H1 (cell line): ENCODE measurements around the gene TFB1M. TPM values are rescaled to one million over a fixed set of nuclear protein-coding genes. Genes with fewer than 3 reads are reported as not detected.
"Not testable (repeated sequence)": the region's sequence is repeated elsewhere in the genome, so short reads cannot be mapped to it uniquely, and the experiment has no call there.

Experiments used
- CTCF ChIA-PET: fragments of 300-600 bp; sonication (Branson Sonifier 250); formaldehyde crosslinking; loops from one replicate; lab custom pipeline; 2021; ENCODE audit not compliant: partially characterized antibody; lab: Charles Lee
- POLR2A ChIA-PET: fragments of 300-600 bp; sonication (Branson Sonifier 250); formaldehyde crosslinking; loops from one replicate; lab custom pipeline; 2021; ENCODE audit warnings: inconsistent platforms; ENCODE audit not compliant: partially characterized antibody; lab: Charles Lee
- DNase-seq, 2 experiments: peaks; one replicate each; pipeline versions ENCODE4 v3.0.0 to v3.0.0-alpha.2; 2010 to 2022; ENCODE audit warnings: low spot score in 2 of 2, low read depth in 1 of 2, mixed read lengths in 1 of 2
- FAIRE-seq: peaks from 2 replicates; lab custom pipeline; 2011; peaks lifted over from hg19 to GRCh38; lab: Jason Lieb, UNC
- H2AFZ ChIP-seq: 2 replicates; pipeline ENCODE4 v1.8.1; 2012; ENCODE audit warnings: low read length, inconsistent platforms
- H2AK5ac ChIP-seq: 2 replicates; pipeline ENCODE4 v1.6.1; 2013; ENCODE audit warnings: low read depth, low read length
- H2BK120ac ChIP-seq: replicated peaks from 2 replicates; pipeline ENCODE3; 2013; ENCODE audit warnings: low read depth, low read length, inconsistent platforms
- H2BK12ac ChIP-seq: 2 replicates; pipeline ENCODE4 v1.6.1; 2013; ENCODE audit warnings: low read depth, low read length
- H2BK15ac ChIP-seq: 2 replicates; pipeline ENCODE4 v1.6.1; 2013; ENCODE audit warnings: low read length
- H2BK20ac ChIP-seq: 2 replicates; pipeline ENCODE4 v1.6.1; 2013; ENCODE audit warnings: low read length
- H2BK5ac ChIP-seq: 2 replicates; pipeline ENCODE4 v1.6.1; 2013; ENCODE audit warnings: low read depth, low read length
- H3K14ac ChIP-seq: 2 replicates; pipeline ENCODE4 v1.6.1; 2013; ENCODE audit warnings: inconsistent platforms; ENCODE audit not compliant: insufficient read length
- H3K18ac ChIP-seq: 2 replicates; pipeline ENCODE4 v1.6.1; 2013; ENCODE audit warnings: low read length; ENCODE audit errors: extremely low read depth
- H3K23ac ChIP-seq: 2 replicates; pipeline ENCODE4 v1.6.1; 2013; ENCODE audit warnings: inconsistent platforms; ENCODE audit not compliant: insufficient read length
- H3K23me2 ChIP-seq: 2 replicates; pipeline ENCODE4 v1.6.1; 2013; ENCODE audit warnings: low read depth, low read length
- H3K27ac ChIP-seq: 2 replicates; pipeline ENCODE4 v1.6.1; 2011; ENCODE audit warnings: low read depth, low read length, inconsistent platforms
- H3K27me3 ChIP-seq, 4 experiments: replicated peaks in 1 of 4; 1 replicate in 1 of 4; 2 replicates in 3 of 4; pipeline versions ENCODE4 v1.6.1 to v1.8.1; 2011 to 2013; ENCODE audit warnings: low read length in 3 of 4, mild to moderate bottlenecking in 3 of 4, inconsistent platforms in 2 of 4, mixed read lengths in 2 of 4, moderate library complexity in 1 of 4; ENCODE audit not compliant: control insufficient read depth in 3 of 4, insufficient read depth in 3 of 4; ENCODE audit errors: extremely low read depth in 1 of 4
- H3K36me3 ChIP-seq, 4 experiments: 2 replicates each; pipeline versions ENCODE4 v1.6.1 to v1.8.1; 2011 to 2013; ENCODE audit warnings: mild to moderate bottlenecking in 4 of 4, low read length in 3 of 4, moderate library complexity in 2 of 4, control low read depth in 1 of 4, inconsistent platforms in 1 of 4; ENCODE audit not compliant: insufficient read depth in 4 of 4, control insufficient read depth in 2 of 4
- H3K4ac ChIP-seq: replicated peaks from 2 replicates; pipeline ENCODE3; 2013; ENCODE audit warnings: low read length, low read depth, mixed read lengths, inconsistent platforms; ENCODE audit not compliant: insufficient read length
- H3K4me1 ChIP-seq, 4 experiments: replicated peaks in 1 of 4; 1 replicate in 1 of 4; 2 replicates in 3 of 4; pipeline versions ENCODE4 v1.6.1 to v1.8.1; 2011 to 2013; ENCODE audit warnings: low read length in 3 of 4, inconsistent platforms in 2 of 4, mixed read lengths in 1 of 4; ENCODE audit not compliant: insufficient read depth in 4 of 4, control insufficient read depth in 3 of 4
- H3K4me2 ChIP-seq, 2 experiments: 2 replicates each; pipeline versions ENCODE4 v1.6.1 to v1.8.1; 2011 to 2013; ENCODE audit warnings: low read depth in 2 of 2, low read length in 2 of 2, control low read depth in 1 of 2, inconsistent platforms in 1 of 2, mild to moderate bottlenecking in 1 of 2; ENCODE audit not compliant: insufficient read depth in 1 of 2
- H3K4me3 ChIP-seq, 4 experiments: fragments of 200-600, 300-600 bp in 1 of 4; sonication (generic), shearing (Covaris generic), sonication (Bioruptor Twin) in 1 of 4; 2 replicates each; pipeline versions ENCODE4 v1.5.1 to v1.8.1; 2011 to 2016; ENCODE audit warnings: low read length in 4 of 4, low read depth in 3 of 4, control low read depth in 2 of 4, inconsistent platforms in 2 of 4, mild to moderate bottlenecking in 2 of 4, mixed read lengths in 1 of 4, moderate library complexity in 1 of 4; ENCODE audit not compliant: insufficient read depth in 2 of 4; ENCODE audit errors: extremely low read depth in 1 of 4
- H3K56ac ChIP-seq: replicated peaks from 2 replicates; pipeline ENCODE3; 2013; ENCODE audit warnings: low read depth, mild to moderate bottlenecking, mixed read lengths, low read length, inconsistent platforms; ENCODE audit not compliant: insufficient read length
- H3K79me1 ChIP-seq: 2 replicates; pipeline ENCODE4 v1.6.1; 2013; ENCODE audit warnings: low read depth, low read length, control low read depth
- H3K79me2 ChIP-seq, 2 experiments: 2 replicates each; pipeline versions ENCODE4 v1.6.1 to v1.8.1; 2012 to 2013; ENCODE audit warnings: low read length in 2 of 2, mild to moderate bottlenecking in 2 of 2, inconsistent platforms in 1 of 2; ENCODE audit not compliant: insufficient read depth in 2 of 2, control insufficient read depth in 1 of 2
- H3K9ac ChIP-seq, 4 experiments: replicated peaks in 1 of 4; 1 replicate in 1 of 4; 2 replicates in 3 of 4; pipeline versions ENCODE4 v1.6.1 to v1.8.1; 2011 to 2013; ENCODE audit warnings: low read depth in 3 of 4, low read length in 3 of 4, control low read depth in 2 of 4, mild to moderate bottlenecking in 2 of 4, moderate library complexity in 2 of 4, inconsistent platforms in 1 of 4; ENCODE audit errors: extremely low read depth in 1 of 4
- H3K9me3 ChIP-seq, 2 experiments: 2 replicates each; pipeline versions ENCODE4 v1.6.1 to v1.8.1; 2012 to 2013; ENCODE audit warnings: mild to moderate bottlenecking in 2 of 2, moderate library complexity in 2 of 2, control low read depth in 1 of 2, inconsistent platforms in 1 of 2, low read depth in 1 of 2, low read length in 1 of 2, mixed read lengths in 1 of 2; ENCODE audit not compliant: insufficient read depth in 2 of 2
- H4K20me1 ChIP-seq, 2 experiments: replicated peaks in 1 of 2; 2 replicates each; pipeline versions ENCODE3 to v1.8.1; 2011 to 2013; ENCODE audit warnings: inconsistent platforms in 2 of 2, low read length in 2 of 2, mild to moderate bottlenecking in 1 of 2; ENCODE audit not compliant: insufficient read depth in 2 of 2, control insufficient read depth in 1 of 2
- H4K5ac ChIP-seq: 2 replicates; pipeline ENCODE4 v1.6.1; 2013; ENCODE audit warnings: low read length, low read depth, mixed read lengths, inconsistent platforms; ENCODE audit not compliant: insufficient read length
- H4K8ac ChIP-seq: 2 replicates; pipeline ENCODE4 v1.8.0; 2013; ENCODE audit warnings: mild to moderate bottlenecking, moderate library complexity, low read length, inconsistent platforms; ENCODE audit not compliant: insufficient read depth; ENCODE audit errors: extremely low read depth
- H4K91ac ChIP-seq: replicated peaks from 2 replicates; pipeline ENCODE3; 2013; ENCODE audit warnings: low read length, mixed read lengths, inconsistent platforms; ENCODE audit not compliant: insufficient read length
- BCL11A ChIP-seq, 2 experiments: IDR thresholded peaks; one replicate each; pipeline ENCODE4 v1.6.1; 2011; ENCODE audit warnings: low read depth in 2 of 2, low read length in 2 of 2, mild to moderate bottlenecking in 2 of 2
- GTF2F1 ChIP-seq: IDR thresholded peaks from 2 replicates; pipeline ENCODE4 v1.6.1; 2012; ENCODE audit warnings: low read depth, low read length, improper control_type of control experiment, borderline replicate concordance
- WGBS, 2 experiments: shearing (Covaris generic) in 1 of 2; methylation state at CpG; one replicate each; pipeline versions ENCODE4 v1.1.6 to v1.1.7; 2013 to 2015; ENCODE audit warnings: low lambda C conversion rate in 2 of 2, mixed read lengths in 2 of 2, inconsistent platforms in 1 of 2, low coverage in 1 of 2, missing lambda C conversion rate in 1 of 2; ENCODE audit not compliant: insufficient replicate concordance in 2 of 2, insufficient coverage in 1 of 2, insufficient read length in 1 of 2; ENCODE audit errors: extremely low coverage in 1 of 2, missing lambda C conversion rate in 1 of 2; 5-methylcytosine and 5-hydroxymethylcytosine counted together
- polyA plus RNA-seq, 7 experiments: library from polyadenylated mRNA; depleted of rRNA in 3 of 7; stranded (reverse) in 5 of 7; unstranded in 2 of 7; fragments of >200 nt in 5 of 7; fragments of 200-250 nt in 2 of 7; gene quantifications; 1 replicate in 5 of 7; 2 replicates in 1 of 7; 4 replicates in 1 of 7; pipeline versions ENCODE4 v1.2.1 to v1.2.3, GENCODE V29; 2011 to 2013; ENCODE audit warnings: missing spikeins in 2 of 7, mixed read lengths in 2 of 7
- total RNA-seq: library from RNA; stranded (reverse); fragmentation: NEBNext Ultra II Directional; extraction: Animal tissue kit (Norgen Biotek cat#: 25700); gene quantifications from 2 replicates; pipeline ENCODE4 v1.2.1, GENCODE V29; 2021

TFB1M gene
- total and polyA plus RNA-seq, 2 of the 8 experiments (the other 6 are each of a cell fraction or from before 2014, with no cell fraction given) = 28.2 to 49.4 TPM

DNA sequence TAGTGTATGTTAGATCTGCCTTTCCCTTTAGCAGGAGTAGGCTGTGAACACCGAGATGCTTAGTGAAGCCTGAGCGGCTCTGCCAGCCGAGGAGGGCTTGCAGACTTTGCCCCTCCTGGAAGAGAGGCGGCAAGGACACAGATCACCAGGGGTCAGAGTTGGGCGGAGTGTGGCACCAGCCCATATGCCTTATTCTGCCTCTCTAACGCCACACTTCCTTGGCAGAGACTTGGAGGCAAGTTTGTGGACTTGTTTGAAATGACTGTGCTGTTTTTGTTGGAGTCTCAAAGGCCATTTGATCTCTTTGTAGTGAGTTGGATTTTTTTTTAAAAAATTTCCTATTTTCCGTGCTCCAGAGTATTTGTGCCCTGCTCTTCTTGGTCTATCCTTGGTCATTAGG is 95.0 kb downstream of the TFB1M start (continued):
- no peak for TF ChIP-seq GTF2F1
- TF ChIP-seq BCL11A (IDR thresholded peaks at IDR 0.05; ENCODE audit: low read depth in 2 of 2, low read length in 2 of 2) = no peak
- TF ChIP-seq, all 59 proteins: peak for 0

DNA sequence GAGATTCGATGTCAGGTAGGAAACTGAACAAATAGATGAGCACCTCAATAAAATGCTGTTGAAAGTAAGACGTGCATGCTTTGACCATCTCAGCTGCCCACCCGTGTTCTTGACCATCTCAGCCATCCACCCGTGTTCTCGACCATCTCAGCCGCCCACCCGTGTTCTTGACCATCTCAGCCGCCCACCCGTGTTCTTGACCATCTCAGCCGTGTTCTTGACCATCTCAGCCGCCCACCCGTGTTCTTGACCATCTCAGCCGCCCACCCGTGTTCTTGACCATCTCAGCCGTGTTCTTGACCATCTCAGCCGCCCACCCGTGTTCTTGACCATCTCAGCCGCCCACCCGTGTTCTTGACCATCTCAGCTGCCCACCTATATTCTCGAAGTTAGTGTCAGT is 95.6 kb downstream of the TFB1M start:
- H2AFZ ChIP-seq, DNase-seq, H2BK5ac ChIP-seq, H2BK20ac ChIP-seq, H3K23ac ChIP-seq, H3K56ac ChIP-seq, POLR2A ChIA-PET, H3K4me2 ChIP-seq, H3K18ac ChIP-seq, H3K27ac ChIP-seq, H3K79me1 ChIP-seq, H2BK15ac ChIP-seq, H4K5ac ChIP-seq, H3K4me1 ChIP-seq, FAIRE-seq, H3K4me3 ChIP-seq, H3K9me3 ChIP-seq, H3K9ac ChIP-seq, H3K23me2 ChIP-seq, H4K20me1 ChIP-seq, H3K4ac ChIP-seq, H2BK120ac ChIP-seq, H3K27me3 ChIP-seq, H4K91ac ChIP-seq, H2AK5ac ChIP-seq, H3K79me2 ChIP-seq, H3K36me3 ChIP-seq, H2BK12ac ChIP-seq, H3K14ac ChIP-seq, H4K8ac ChIP-seq: not testable (repeated sequence)
- CTCF ChIA-PET = interaction anchor here (0.6 to 1.8 kb wide), 4 partner anchors 12 to 244 kb away, joined by 3 to 7 read pairs (median 3); no protein-coding TSS in a partner anchor
- 95% methylated on average over 16 of the region's 20 CpGs; no CpG with 5 or more reads in 1 of the 2 experiments for WGBS, 2 experiments
